ENCODE data around the gene CHN1. TPM values are rescaled to one million over a fixed set of nuclear protein-coding genes. Genes with fewer than 3 reads are reported as not detected.

The CHN1 gene
- total RNA-seq, 1 experiment from 2014 or later, result 10.2 TPM

GRCh38 chr2:174771631-174772471 is 233.3 kb downstream of the CHN1 start:
- DNase-seq (ENCODE audit: low read depth), result peak; percentile 60

- no peak for DNase-seq (ENCODE audit: low read depth)
Measured at GRCh38 chr2:174771136-174771535, 234.0 kb downstream of the CHN1 start.

- no peak for DNase-seq (ENCODE audit: low read depth)
Measured at GRCh38 chr2:174768557-174768956, 236.6 kb downstream of the CHN1 start.

GRCh38 chr2:174766271-174766670 is 238.9 kb downstream of the CHN1 start:
- no peak for DNase-seq (ENCODE audit: low read depth)

- no peak for DNase-seq (ENCODE audit: low read depth)
Measured at GRCh38 chr2:174765576-174765975, 239.6 kb downstream of the CHN1 start.

GRCh38 chr2:174764280-174765255 is 240.6 kb downstream of the CHN1 start, which contains the start of gene CHRNA1:
TSS of gene CHRNA1 (minus strand) at chr2:174764472. CDS start at chr2:174764394, 78 bp downstream.
- peak; percentile 45 for DNase-seq (ENCODE audit: low read depth)

GRCh38 chr2:174763780-174764179 is 241.4 kb downstream of the CHN1 start:
- DNase-seq (ENCODE audit: low read depth), result no peak

- no peak for DNase-seq (ENCODE audit: low read depth)
Measured at GRCh38 chr2:174762464-174762863, 242.7 kb downstream of the CHN1 start.

- no peak for DNase-seq (ENCODE audit: low read depth)
Measured at GRCh38 chr2:174761837-174762236, 243.3 kb downstream of the CHN1 start.

- no peak for DNase-seq (ENCODE audit: low read depth)
Measured at GRCh38 chr2:174760845-174761473, 244.2 kb downstream of the CHN1 start.

- DNase-seq (ENCODE audit: low read depth), result no peak
Measured at GRCh38 chr2:174759381-174760065, 245.7 kb downstream of the CHN1 start.

- no peak for DNase-seq (ENCODE audit: low read depth)
Measured at GRCh38 chr2:174756743-174757142, 248.4 kb downstream of the CHN1 start.

GRCh38 chr2:174753038-174753633 is 252.0 kb downstream of the CHN1 start:
- DNase-seq (ENCODE audit: low read depth), result no peak

GRCh38 chr2:174752403-174753037 is 252.7 kb downstream of the CHN1 start:
- no peak for DNase-seq (ENCODE audit: low read depth)

- DNase-seq (ENCODE audit: low read depth), result no peak
Measured at GRCh38 chr2:174750923-174751441, 254.2 kb downstream of the CHN1 start.

- no peak for DNase-seq (ENCODE audit: low read depth)
Measured at GRCh38 chr2:174749793-174750192, 255.4 kb downstream of the CHN1 start.

GRCh38 chr2:174748948-174749347 is 256.2 kb downstream of the CHN1 start:
- DNase-seq (ENCODE audit: low read depth), result peak; percentile 54
